Measurements from ENCODE around the gene NAV2. TPM values are rescaled to one million over a fixed set of nuclear protein-coding genes. Genes with fewer than 3 reads are reported as not detected.

NAV2 gene
- polyA plus RNA-seq, 1 donor (not counting 4 experiments of a cell fraction or from before 2014, with no cell fraction given): 4.0 TPM

- FAIRE-seq (no peak), DNase-seq (ENCODE audit: low read depth, low spot score) (no peak)
- no peak overlapping the region for H3K4me2 ChIP-seq (ENCODE audit: control insufficient read depth, extremely low read depth, insufficient read depth, low read depth, low read length)
- no peak for TF ChIP-seq CTCF (optimal IDR thresholded peaks at IDR 0.05 in 1 of 3, IDR thresholded peaks at IDR 0.05 in 1 of 3, conservative IDR thresholded peaks at IDR 0.05 in 1 of 3; ENCODE audit: extremely low read depth in 1 of 3, insufficient read depth in 2 of 3, low read length in 3 of 3)
- TF ChIP-seq EZH2 (IDR thresholded peaks at IDR 0.05; ENCODE audit: low read length): no peak
- dilution Hi-C loops (cut with MboI; ENCODE audit: extremely low pct_ligation_motif_present, low sequenced_read_pairs): no loop called here
- H3K27ac ChIP-seq (ENCODE audit: control insufficient read depth, insufficient read depth, low read length): no peak overlapping the region
- no peaks in the 10 kb centered on the region for H3K9me3 ChIP-seq (ENCODE audit: control insufficient read depth, low read depth, low read length)
- no peak overlapping the region for H3K9ac ChIP-seq (ENCODE audit: control insufficient read depth, extremely low read depth, insufficient read depth, low read length)
- H3K36me3 ChIP-seq (ENCODE audit: control insufficient read depth in 2 of 2, extremely low read depth in 1 of 2, insufficient read depth in 2 of 2, low read length in 2 of 2): no peaks in the 10 kb centered on the region
- H4K20me1 ChIP-seq (ENCODE audit: control insufficient read depth, extremely low read depth, insufficient read depth, low read length): no peaks in the 10 kb centered on the region
- peaks cover 2% of the 10 kb centered on the region for H3K27me3 ChIP-seq (ENCODE audit: control insufficient read depth, extremely low read depth, insufficient read depth, low read length)
- no peaks in the 10 kb centered on the region for H3K79me2 ChIP-seq (ENCODE audit: control insufficient read depth, insufficient read depth, low read length)
- H2AFZ ChIP-seq (ENCODE audit: control insufficient read depth, low read length): no peak overlapping the region
- H3K9me1 ChIP-seq (ENCODE audit: control insufficient read depth, extremely low read depth, insufficient read depth, low read length): no peaks in the 10 kb centered on the region
- no peaks in the 10 kb centered on the region for H3K4me1 ChIP-seq (ENCODE audit: control insufficient read depth, extremely low read depth, insufficient read depth, low read length)
- no peak overlapping the region for H3K4me3 ChIP-seq (ENCODE audit: control insufficient read depth in 2 of 3, extremely low read depth in 1 of 3, insufficient read depth in 2 of 3, low read depth in 1 of 3, low read length in 3 of 3)
Measured at GRCh38 chr11:19849107-19849789, 136.6 kb downstream of the NAV2 start.

GRCh38 chr11:19849947-19850593 lies 137.4 kb downstream of the NAV2 start:
- H3K36me3 ChIP-seq (ENCODE audit: control insufficient read depth in 2 of 2, extremely low read depth in 1 of 2, insufficient read depth in 2 of 2, low read length in 2 of 2): no peaks in the 10 kb centered on the region
- TF ChIP-seq CTCF (optimal IDR thresholded peaks at IDR 0.05 in 1 of 3, IDR thresholded peaks at IDR 0.05 in 1 of 3, conservative IDR thresholded peaks at IDR 0.05 in 1 of 3; ENCODE audit: extremely low read depth in 1 of 3, insufficient read depth in 2 of 3, low read length in 3 of 3) (no peak), EZH2 (IDR thresholded peaks at IDR 0.05; ENCODE audit: low read length) (no peak)
- no peak overlapping the region for H3K27ac ChIP-seq (ENCODE audit: control insufficient read depth, insufficient read depth, low read length)
- H2AFZ ChIP-seq (ENCODE audit: control insufficient read depth, low read length): no peak overlapping the region
- DNase-seq (ENCODE audit: low read depth, low spot score) (no peak), FAIRE-seq (no peak)
- H3K79me2 ChIP-seq (ENCODE audit: control insufficient read depth, insufficient read depth, low read length): no peaks in the 10 kb centered on the region
- no peak overlapping the region for H3K9ac ChIP-seq (ENCODE audit: control insufficient read depth, extremely low read depth, insufficient read depth, low read length)
- H4K20me1 ChIP-seq (ENCODE audit: control insufficient read depth, extremely low read depth, insufficient read depth, low read length): no peaks in the 10 kb centered on the region
- no peaks in the 10 kb centered on the region for H3K4me1 ChIP-seq (ENCODE audit: control insufficient read depth, extremely low read depth, insufficient read depth, low read length)
- dilution Hi-C loops (cut with MboI; ENCODE audit: extremely low pct_ligation_motif_present, low sequenced_read_pairs): no loop called here
- H3K9me1 ChIP-seq (ENCODE audit: control insufficient read depth, extremely low read depth, insufficient read depth, low read length): no peaks in the 10 kb centered on the region
- no peak overlapping the region for H3K4me2 ChIP-seq (ENCODE audit: control insufficient read depth, extremely low read depth, insufficient read depth, low read depth, low read length)
- no peaks in the 10 kb centered on the region for H3K9me3 ChIP-seq (ENCODE audit: control insufficient read depth, low read depth, low read length)
- H3K27me3 ChIP-seq (ENCODE audit: control insufficient read depth, extremely low read depth, insufficient read depth, low read length): peaks cover 2% of the 10 kb centered on the region
- no peak overlapping the region for H3K4me3 ChIP-seq (ENCODE audit: control insufficient read depth in 2 of 3, extremely low read depth in 1 of 3, insufficient read depth in 2 of 3, low read depth in 1 of 3, low read length in 3 of 3)
